Psoas muscle (tissue), 8 donors: ENCODE results near the gene SMIM21. TPM values are rescaled to one million over a fixed set of nuclear protein-coding genes. Genes with fewer than 3 reads are reported as not detected.

ENCODE experiments used
- ATAC-seq, 4 donors: fragments of 200-7000 bp; cut with Tn5 transposase; one replicate each; pipeline ENCODE4 v1.9.1; 2020; ENCODE audit warnings: moderate library complexity in 3 of 4, mild to moderate bottlenecking in 2 of 4
- DNase-seq, 2 donors: peaks; one replicate each; pipeline ENCODE4 v3.0.0-alpha.2; 2020
- H3K27ac ChIP-seq: fragments of 200-600 bp; one replicate; pipeline ENCODE4 v1.8.0; 2022
- H3K27me3 ChIP-seq, 3 donors: fragments of 200-600 bp in 1 of 3; one replicate each; pipeline versions ENCODE4 v1.6.1 to v1.8.0; 2013 to 2022; ENCODE audit warnings: low read length in 2 of 3, mild to moderate bottlenecking in 2 of 3, moderate library complexity in 1 of 3; ENCODE audit not compliant: insufficient read depth in 3 of 3
- H3K36me3 ChIP-seq, 2 donors: fragments of 200-600 bp in 1 of 2; one replicate each; pipeline versions ENCODE4 v1.6.1 to v1.8.0; 2013 to 2022; ENCODE audit warnings: low read depth in 1 of 2, mild to moderate bottlenecking in 1 of 2, moderate library complexity in 1 of 2; ENCODE audit not compliant: insufficient read depth in 1 of 2
- H3K4me1 ChIP-seq: fragments of 200-600 bp; one replicate; pipeline ENCODE4 v1.8.0; 2022
- H3K4me3 ChIP-seq: fragments of 200-600 bp; one replicate; pipeline ENCODE4 v1.8.0; 2022; ENCODE audit warnings: mild to moderate bottlenecking
- H3K9me3 ChIP-seq: fragments of 200-600 bp; one replicate; pipeline ENCODE4 v1.8.0; 2022
- CTCF ChIP-seq: fragments of 200-600 bp; IDR thresholded peaks from one replicate; pipeline ENCODE4 v1.8.0; 2022; ENCODE audit warnings: antibody characterized with exemption
- WGBS, 3 donors: extraction: QIAGEN DNeasy Blood & Tissue Kit; methylation state at CpG; one replicate each; pipeline versions ENCODE4 v1.1.6 to v1.1.7; 2013; 5-methylcytosine and 5-hydroxymethylcytosine counted together
- intact Hi-C, 2 donors: fragments of 100-400 bp; cut with DNase I; formaldehyde crosslinking; loops; one replicate each; pipeline versions ENCODE4 v1.11.0 to v1.14.2; 2022
- polyA plus RNA-seq, 3 donors: library from polyadenylated mRNA; stranded (reverse); fragments of 200-250 nt; gene quantifications; one replicate each; pipeline ENCODE4 v1.2.3, GENCODE V29; 2013
- total RNA-seq, 4 donors: library from RNA; stranded (reverse); fragmentation: NEBNext Ultra II Directional in 2 of 4; extraction: Animal tissue kit (Norgen Biotek cat#: 25700) in 2 of 4; gene quantifications; one replicate each; pipeline versions ENCODE4 v1.2.1 to v1.2.4, GENCODE V29; 2021 to 2023
- donor health status: healthy with polysubstance abuse.
- donor health status: DM: no; HTN: no; CAD: no; lungs with moderate emphysema.
- donor health status: Bipolar disorder and iron deficiency.
- donor health status: healthy.
- donor health status: DM: yes; HTN: yes; CAD: no.
- donor health status: DM: no; HTN: no; CAD: no.
- donor health status: DM: no; HTN: no; CAD: no.
- donor health status: DM: yes; HTN: yes; CAD: no.

The SMIM21 gene
- total and polyA plus RNA-seq, 7 donors = not detected

- ATAC-seq = no peak
Observed at GRCh38 chr18:75400366-75400765, 27.1 kb downstream of the SMIM21 start.

GRCh38 chr18:75395137-75395536, 32.4 kb downstream of the SMIM21 start:
- intact Hi-C loops = no loop called here
- Histone ChIP-seq H3K4me1 (no peaks in the 10 kb centered on the region), H3K27ac (no peak overlapping the region), H3K36me3 (no peaks in the 10 kb centered on the region), H3K27me3 (peaks cover 0 to 2% (median 0%) of the 10 kb centered on the region in 3 donors), H3K9me3 (no peaks in the 10 kb centered on the region), H3K4me3 (no peak overlapping the region)
- 78 to 84% (median 80%) methylated on average over 7 of the region's 7 CpGs for WGBS, 3 donors
- DNase-seq (no peak), ATAC-seq (no peak)
- no peak for TF ChIP-seq CTCF

More at GRCh38 chr18:75400366-75400765, 27.1 kb downstream of the SMIM21 start:
- Histone ChIP-seq H3K27me3 (peaks cover 0 to 4% (median 0%) of the 10 kb centered on the region in 3 donors), H3K4me3 (no peak overlapping the region), H3K4me1 (no peaks in the 10 kb centered on the region), H3K27ac (no peak overlapping the region), H3K36me3 (no peaks in the 10 kb centered on the region), H3K9me3 (no peaks in the 10 kb centered on the region)
- 35 to 56% (median 37%) methylated on average over 3 of the region's 3 CpGs for WGBS, 3 donors
- no peak for DNase-seq
- TF ChIP-seq CTCF = no peak
- intact Hi-C loops = no loop called here

GRCh38 chr18:75393721-75394120, 33.8 kb downstream of the SMIM21 start:
- Histone ChIP-seq H3K27ac (no peak overlapping the region), H3K4me1 (no peaks in the 10 kb centered on the region), H3K9me3 (no peaks in the 10 kb centered on the region), H3K27me3 (no peaks in the 10 kb centered on the region), H3K4me3 (no peak overlapping the region), H3K36me3 (no peaks in the 10 kb centered on the region)
- TF ChIP-seq CTCF = no peak
- WGBS, 3 donors = 29 to 37% (median 31%) methylated on average over 5 of the region's 5 CpGs
- DNase-seq = no peak
- no peak for ATAC-seq
- intact Hi-C loops = no loop called here

GRCh38 chr18:75392226-75392578, 35.3 kb downstream of the SMIM21 start:
- Histone ChIP-seq H3K9me3 (no peaks in the 10 kb centered on the region), H3K27me3 (no peaks in the 10 kb centered on the region), H3K27ac (no peak overlapping the region), H3K4me1 (no peaks in the 10 kb centered on the region), H3K4me3 (no peak overlapping the region), H3K36me3 (no peaks in the 10 kb centered on the region)
- no peak for TF ChIP-seq CTCF
- intact Hi-C loops = no loop called here
- ATAC-seq (no peak), DNase-seq (no peak)
- WGBS, 3 donors = 88 to 91% (median 90%) methylated on average over 10 of the region's 10 CpGs
